GM19239 (cell line): ENCODE data around the gene CRB2.
A peak's percentile ranks its signal among the peaks of the same experiment; 100 is the strongest.
"Not testable (repeated sequence)": the region's sequence is repeated elsewhere in the genome, so short reads cannot be mapped to it uniquely, and the experiment has no call there.

ENCODE experiments used
- DNase-seq: peaks from one replicate; pipeline ENCODE4 v3.0.0; 2011; ENCODE audit warnings: low spot score; ENCODE audit not compliant: insufficient read length
- FAIRE-seq: peaks from 2 replicates; lab custom pipeline; 2011; peaks lifted over from hg19 to GRCh38; lab: Jason Lieb, UNC

Gene CRB2

DNA sequence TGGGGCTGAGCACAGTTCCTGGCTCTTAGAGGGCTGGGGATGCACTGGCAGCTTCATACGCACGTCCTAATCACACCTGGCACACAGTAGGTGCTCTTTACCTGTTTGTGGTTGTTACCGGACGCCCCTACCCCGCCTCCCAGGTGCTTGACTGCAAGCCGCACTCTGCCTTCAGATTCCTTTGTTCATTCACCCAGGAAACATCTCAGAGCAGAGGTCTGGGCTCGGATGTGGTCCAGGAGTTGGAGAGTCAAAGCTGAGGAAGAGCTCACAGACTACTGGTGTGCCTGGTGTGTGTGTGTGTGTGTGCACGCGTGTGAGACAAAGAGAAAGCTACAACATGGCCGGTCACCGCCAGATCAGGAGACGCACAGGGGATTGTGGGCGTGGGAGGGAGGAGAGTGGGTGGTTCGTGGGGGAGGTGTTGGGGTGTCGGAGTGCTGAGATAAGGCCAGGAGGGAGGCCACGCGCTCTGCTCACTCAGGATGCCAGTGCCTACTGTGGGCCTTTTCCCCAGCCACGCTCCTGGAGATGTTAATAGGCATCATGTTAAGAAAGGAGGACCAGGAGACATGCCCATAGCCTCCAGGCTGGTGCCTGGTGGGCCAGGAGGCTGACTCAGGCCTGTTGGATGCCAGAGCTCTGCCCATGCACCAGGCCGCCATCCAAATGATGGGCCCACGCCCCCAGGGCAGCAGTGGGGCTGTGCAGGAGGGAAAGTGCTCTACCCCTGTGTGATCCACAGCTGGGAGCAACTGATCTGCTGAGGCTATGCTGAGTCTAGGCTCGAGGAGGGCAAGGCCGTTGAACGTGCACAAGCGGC is 39.9 kb downstream of the CRB2 start:
- no peak for FAIRE-seq

GRCh38 chr9:123397975-123398374 is 42.0 kb downstream of the CRB2 start:
- DNase-seq (no peak), FAIRE-seq (no peak)

More for the DNA sequence above, 39.9 kb downstream of the CRB2 start:
- no peak for DNase-seq

- FAIRE-seq, DNase-seq: not testable (repeated sequence)
Measured at GRCh38 chr9:123398938-123399337, 42.9 kb downstream of the CRB2 start.

GRCh38 chr9:123399803-123400378 is 43.9 kb downstream of the CRB2 start:
- FAIRE-seq, result no peak
- no peak for DNase-seq

- FAIRE-seq (no peak), DNase-seq (no peak)
Measured at GRCh38 chr9:123400926-123401503, 45.0 kb downstream of the CRB2 start.

GRCh38 chr9:123401879-123402513 is 46.0 kb downstream of the CRB2 start:
- FAIRE-seq (peak; percentile 8), DNase-seq (peak; percentile 57)

DNA sequence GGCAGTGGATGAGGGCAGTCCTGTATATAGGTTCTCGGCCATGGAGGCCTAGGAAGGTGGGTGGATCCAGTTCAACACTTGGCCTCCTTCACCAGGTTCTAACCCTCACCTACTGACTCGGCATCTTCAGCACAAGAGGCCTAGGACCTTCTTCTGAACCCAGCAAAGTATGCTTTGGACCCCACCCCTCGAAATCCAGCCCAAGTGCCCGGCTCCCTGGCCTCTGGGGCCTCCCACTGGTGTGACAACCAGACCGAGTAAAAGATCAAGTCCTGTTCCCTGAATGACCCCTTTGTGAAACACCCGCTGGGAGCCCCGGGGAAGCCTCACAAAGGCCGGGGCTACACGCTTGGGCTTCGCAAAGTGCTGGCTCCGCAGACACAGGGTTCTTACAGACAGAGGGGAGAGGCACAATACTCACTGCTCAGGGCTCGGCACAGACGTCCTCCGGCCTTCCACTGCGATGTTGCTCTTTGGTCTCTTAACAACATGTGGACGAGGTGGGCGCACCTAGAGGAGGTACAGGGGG is 47.0 kb downstream of the CRB2 start:
- DNase-seq, result no peak
- no peak for FAIRE-seq

DNA sequence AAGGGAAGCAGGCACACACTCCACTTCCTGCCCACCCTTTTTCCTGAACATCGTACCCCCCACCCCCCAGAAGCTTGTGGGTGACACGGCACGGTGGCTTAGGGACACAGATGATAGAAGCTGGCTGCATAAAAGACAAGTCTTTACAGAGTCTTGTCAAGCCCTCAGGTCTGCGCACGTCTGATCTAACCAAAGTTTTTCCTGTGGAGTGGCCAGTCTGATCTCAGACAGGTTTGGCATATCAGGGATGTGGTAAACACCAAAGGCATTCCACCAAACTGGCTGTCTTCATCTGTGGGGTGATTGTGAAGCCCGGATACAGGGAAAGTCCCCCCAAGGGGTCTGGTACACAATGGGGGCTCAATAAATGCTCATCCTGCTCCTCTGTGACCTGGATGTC is 50.0 kb downstream of the CRB2 start:
- no peak for FAIRE-seq
- no peak for DNase-seq

- FAIRE-seq, result no peak
- no peak for DNase-seq
Measured at GRCh38 chr9:123406691-123407216, 50.8 kb downstream of the CRB2 start.

- DNase-seq (no peak), FAIRE-seq (no peak)
Measured at GRCh38 chr9:123407217-123407851, 51.3 kb downstream of the CRB2 start.

- DNase-seq, result no peak
- no peak for FAIRE-seq
Measured at GRCh38 chr9:123408313-123409262, 52.6 kb downstream of the CRB2 start.

GRCh38 chr9:123410281-123410910 is 54.4 kb downstream of the CRB2 start:
- no peak for DNase-seq
- FAIRE-seq, result no peak

DNA sequence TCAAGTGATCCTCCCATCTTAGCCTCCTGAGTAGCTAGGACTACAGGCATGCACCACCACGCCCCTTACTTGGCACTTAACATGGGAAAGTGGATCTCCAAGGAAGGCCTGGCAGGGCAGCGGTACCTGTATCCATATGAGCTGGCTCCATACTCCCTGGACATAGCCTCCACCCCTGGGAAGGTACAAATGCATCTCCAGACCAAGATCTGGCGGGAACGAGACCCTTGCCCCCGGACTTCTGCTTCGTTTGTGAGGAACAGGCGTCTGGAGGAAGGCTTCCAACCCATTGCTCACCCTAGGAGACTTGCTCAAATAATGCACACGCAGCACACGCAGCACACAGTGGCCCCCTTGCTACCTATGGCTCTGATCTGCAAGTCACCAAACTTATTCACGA is 55.2 kb downstream of the CRB2 start:
- no peak for FAIRE-seq

DNA sequence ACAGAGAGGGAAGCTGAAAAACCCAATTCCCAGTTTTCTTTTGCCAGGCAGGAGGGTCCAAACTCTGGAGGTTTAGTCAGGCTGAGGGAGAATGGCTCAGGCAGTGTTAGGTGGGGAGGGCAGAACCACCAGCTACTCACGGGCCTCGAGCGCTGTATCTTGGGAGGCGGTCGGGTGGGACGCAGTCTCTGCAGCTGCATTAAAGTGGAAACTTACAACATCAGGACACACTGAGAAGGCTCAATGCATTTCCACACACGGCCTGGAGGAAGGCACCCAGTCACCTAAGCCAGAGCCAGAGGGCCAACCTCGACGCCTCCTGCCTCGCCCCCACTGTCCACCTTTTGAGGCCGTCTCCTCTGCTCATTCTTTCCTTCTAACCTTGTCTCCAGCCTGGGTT is 55.6 kb downstream of the CRB2 start:
- no peak for FAIRE-seq
- DNase-seq, result no peak

More for the DNA sequence above, 55.2 kb downstream of the CRB2 start:
- no peak for DNase-seq

GRCh38 chr9:123412171-123412820 is 56.3 kb downstream of the CRB2 start:
- no peak for DNase-seq
- FAIRE-seq, result no peak

DNA sequence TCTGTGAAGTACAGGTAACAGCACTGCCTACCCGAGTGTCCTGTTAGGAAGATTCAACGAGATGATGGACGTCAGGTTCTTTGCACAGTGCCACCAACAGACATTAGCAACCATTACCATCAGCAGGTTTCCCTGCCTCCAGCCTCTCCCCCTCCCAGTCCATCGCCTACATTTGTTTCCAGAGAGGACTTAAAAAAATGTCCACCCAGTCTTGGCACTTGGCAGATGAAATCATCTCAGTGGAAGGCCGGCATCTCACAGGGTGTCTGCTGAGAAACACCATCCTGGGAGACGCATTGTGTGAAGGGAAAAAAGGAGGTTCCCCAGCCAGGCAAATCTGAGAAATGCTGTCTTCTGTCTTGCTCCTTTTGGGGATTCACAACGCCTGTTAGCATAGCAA is 58.2 kb downstream of the CRB2 start:
- no peak for FAIRE-seq

GRCh38 chr9:123414936-123415930 is 59.2 kb downstream of the CRB2 start:
- FAIRE-seq (no peak), DNase-seq (no peak)

More for the DNA sequence above, 58.2 kb downstream of the CRB2 start:
- DNase-seq, result no peak
